GM19372 (cell line): ENCODE results near the gene CACNA2D3.

Experiments used
- ATAC-seq: cut with Tn5 transposase; IDR thresholded peaks from one replicate; pipeline ENCODE4 v1.9.1; 2021; ENCODE audit warnings: mild to moderate bottlenecking, low read depth, moderate library complexity; ENCODE audit not compliant: unreplicated experiment

Gene CACNA2D3

GRCh38 chr3:54759166-54759565 lies 636.8 kb downstream of the CACNA2D3 start:
- ATAC-seq: no peak

GRCh38 chr3:54760201-54760600 lies 637.8 kb downstream of the CACNA2D3 start:
- no peak for ATAC-seq

- ATAC-seq: no peak
These were observed 639.3 kb downstream of the CACNA2D3 start for GRCh38 chr3:54761637-54762036.

GRCh38 chr3:54764911-54765310 lies 642.6 kb downstream of the CACNA2D3 start:
- ATAC-seq: no peak

GRCh38 chr3:54771050-54771449 lies 648.7 kb downstream of the CACNA2D3 start:
- no peak for ATAC-seq

- no peak for ATAC-seq
These were observed 649.7 kb downstream of the CACNA2D3 start for GRCh38 chr3:54772051-54772450.

- no peak for ATAC-seq
These were observed 650.4 kb downstream of the CACNA2D3 start for GRCh38 chr3:54772746-54773145.

- ATAC-seq: no peak
These were observed 650.9 kb downstream of the CACNA2D3 start for GRCh38 chr3:54773271-54773670.

GRCh38 chr3:54776601-54777000 lies 654.2 kb downstream of the CACNA2D3 start:
- ATAC-seq: no peak

GRCh38 chr3:54777141-54777540 lies 654.8 kb downstream of the CACNA2D3 start:
- no peak for ATAC-seq

- ATAC-seq: no peak
These were observed 658.0 kb downstream of the CACNA2D3 start for GRCh38 chr3:54780336-54780735.

GRCh38 chr3:54781728-54782127 lies 659.4 kb downstream of the CACNA2D3 start:
- ATAC-seq: no peak

GRCh38 chr3:54783611-54784010 lies 661.3 kb downstream of the CACNA2D3 start:
- no peak for ATAC-seq

- ATAC-seq: no peak
These were observed 661.7 kb downstream of the CACNA2D3 start for GRCh38 chr3:54784021-54784420.

GRCh38 chr3:54785976-54786375 lies 663.6 kb downstream of the CACNA2D3 start:
- no peak for ATAC-seq

- ATAC-seq: no peak
These were observed 667.7 kb downstream of the CACNA2D3 start for GRCh38 chr3:54790051-54790450.

- ATAC-seq: no peak
These were observed 669.3 kb downstream of the CACNA2D3 start for GRCh38 chr3:54791501-54792156.

- no peak for ATAC-seq
These were observed 670.2 kb downstream of the CACNA2D3 start for GRCh38 chr3:54792584-54792983.

GRCh38 chr3:54793171-54793570 lies 670.8 kb downstream of the CACNA2D3 start:
- no peak for ATAC-seq

GRCh38 chr3:54797111-54797510 lies 674.8 kb downstream of the CACNA2D3 start:
- ATAC-seq: no peak

- ATAC-seq: no peak
These were observed 678.1 kb downstream of the CACNA2D3 start for GRCh38 chr3:54800478-54800877.

GRCh38 chr3:54801977-54802376 lies 679.6 kb downstream of the CACNA2D3 start:
- ATAC-seq: no peak

- ATAC-seq: no peak
These were observed 688.0 kb downstream of the CACNA2D3 start for GRCh38 chr3:54810401-54810800.
